Colonic mucosa (tissue), 4 donors: ENCODE measurements around the gene SPINK9. TPM values are rescaled to one million over a fixed set of nuclear protein-coding genes. Genes with fewer than 3 reads are reported as not detected.
"Not testable (repeated sequence)": the region's sequence is repeated elsewhere in the genome, so short reads cannot be mapped to it uniquely, and the experiment has no call there.

Experiments used
- DNase-seq: peaks from one replicate; pipeline ENCODE4 v3.0.0-alpha.2; 2020
- H3K27ac ChIP-seq: fragments of 200-600 bp; one replicate; pipeline ENCODE4 v1.8.0; 2021
- H3K27me3 ChIP-seq: fragments of 200-600 bp; one replicate; pipeline ENCODE4 v1.8.0; 2021
- H3K36me3 ChIP-seq: fragments of 200-600 bp; one replicate; pipeline ENCODE4 v1.8.0; 2021
- H3K4me1 ChIP-seq: fragments of 200-600 bp; one replicate; pipeline ENCODE4 v1.8.0; 2021; ENCODE audit warnings: mild to moderate bottlenecking
- H3K4me3 ChIP-seq: fragments of 200-600 bp; one replicate; pipeline ENCODE4 v1.8.0; 2021
- H3K9ac ChIP-seq, 2 donors: one replicate each; pipeline ENCODE4 v1.7.0; 2013; ENCODE audit warnings: control low read depth in 2 of 2, low read depth in 2 of 2, low read length in 2 of 2
- H3K9me3 ChIP-seq: fragments of 200-600 bp; one replicate; pipeline ENCODE4 v1.8.0; 2021
- intact Hi-C: fragments of 100-400 bp; cut with DNase I; formaldehyde crosslinking; loops from one replicate; pipeline ENCODE4 v1.14.1; 2022
- total RNA-seq, 2 donors: library from RNA; stranded (reverse); fragmentation: NEBNext Ultra II Directional in 1 of 2; extraction: Animal tissue kit (Norgen Biotek cat#: 25700) in 1 of 2; gene quantifications; one replicate each; pipeline ENCODE4 v1.2.1, GENCODE V29; 2021
- TF ChIP-seq, protein P1 (sequence below): fragments of 200-600 bp; IDR thresholded peaks from one replicate; pipeline ENCODE4 v1.8.0; 2022; ENCODE audit warnings: antibody characterized with exemption, mild to moderate bottlenecking
- donor health status: healthy.
- donor health status: DM: no; HTN: no; CAD: no.
- donor health status: DM: no; HTN: no; CAD: no.

Gene SPINK9
- total RNA-seq, 2 donors from 2014 or later = not detected

DNA sequence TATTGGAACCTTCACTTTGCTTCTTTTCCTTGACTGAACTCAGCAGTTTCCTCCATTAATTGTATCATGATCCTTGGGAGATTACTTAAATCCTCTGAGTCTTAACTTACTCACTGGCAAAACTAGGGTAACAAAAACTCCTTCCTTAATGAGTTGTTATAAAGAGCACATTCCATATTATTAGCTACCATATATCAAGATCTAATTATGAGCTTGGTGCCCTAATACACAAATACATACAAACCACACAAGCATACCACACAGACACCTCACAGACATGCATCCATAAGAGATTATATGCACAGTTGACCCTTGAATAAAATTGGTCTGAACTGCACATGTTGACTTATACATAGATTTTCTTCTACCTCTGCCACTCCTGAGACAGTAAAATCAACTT, 25.6 kb upstream of the SPINK9 start:
- Histone ChIP-seq H3K4me1 (no peaks in the 10 kb centered on the region), H3K27ac (no peak overlapping the region), H3K27me3 (no peaks in the 10 kb centered on the region), H3K4me3 (no peak overlapping the region), H3K9ac (no peak overlapping the region), H3K36me3 (no peaks in the 10 kb centered on the region), H3K9me3 (no peaks in the 10 kb centered on the region)
- TF ChIP-seq, protein P1, sequence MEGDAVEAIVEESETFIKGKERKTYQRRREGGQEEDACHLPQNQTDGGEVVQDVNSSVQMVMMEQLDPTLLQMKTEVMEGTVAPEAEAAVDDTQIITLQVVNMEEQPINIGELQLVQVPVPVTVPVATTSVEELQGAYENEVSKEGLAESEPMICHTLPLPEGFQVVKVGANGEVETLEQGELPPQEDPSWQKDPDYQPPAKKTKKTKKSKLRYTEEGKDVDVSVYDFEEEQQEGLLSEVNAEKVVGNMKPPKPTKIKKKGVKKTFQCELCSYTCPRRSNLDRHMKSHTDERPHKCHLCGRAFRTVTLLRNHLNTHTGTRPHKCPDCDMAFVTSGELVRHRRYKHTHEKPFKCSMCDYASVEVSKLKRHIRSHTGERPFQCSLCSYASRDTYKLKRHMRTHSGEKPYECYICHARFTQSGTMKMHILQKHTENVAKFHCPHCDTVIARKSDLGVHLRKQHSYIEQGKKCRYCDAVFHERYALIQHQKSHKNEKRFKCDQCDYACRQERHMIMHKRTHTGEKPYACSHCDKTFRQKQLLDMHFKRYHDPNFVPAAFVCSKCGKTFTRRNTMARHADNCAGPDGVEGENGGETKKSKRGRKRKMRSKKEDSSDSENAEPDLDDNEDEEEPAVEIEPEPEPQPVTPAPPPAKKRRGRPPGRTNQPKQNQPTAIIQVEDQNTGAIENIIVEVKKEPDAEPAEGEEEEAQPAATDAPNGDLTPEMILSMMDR = no peak
- no peak for DNase-seq
- intact Hi-C loops = no loop called here

DNA sequence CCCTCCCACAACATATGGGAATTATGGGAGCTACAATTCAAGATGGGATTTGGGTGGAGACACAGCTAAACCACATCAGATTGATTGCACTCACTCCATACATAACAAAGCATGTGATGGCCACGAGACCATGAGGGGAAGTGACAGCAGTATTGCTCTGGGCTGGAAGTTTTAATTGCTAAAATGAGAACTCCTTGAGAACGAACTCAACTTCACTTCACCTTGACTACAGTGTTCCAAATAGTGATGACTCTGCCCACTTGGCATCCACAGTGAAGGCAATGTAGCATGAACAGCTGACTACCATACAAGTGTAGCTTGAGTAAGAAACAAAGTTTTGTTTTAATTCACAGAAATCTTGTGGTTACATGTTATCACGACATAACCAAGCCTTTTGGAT, 23.9 kb upstream of the SPINK9 start:
- TF ChIP-seq, protein P1 = no peak
- H3K36me3 ChIP-seq = no peaks in the 10 kb centered on the region
- H3K4me1 ChIP-seq = no peaks in the 10 kb centered on the region
- H3K4me3 ChIP-seq = no peak overlapping the region
- H3K27ac ChIP-seq = no peak overlapping the region
- no peak for DNase-seq
- intact Hi-C loops = no loop called here
- no peaks in the 10 kb centered on the region for H3K27me3 ChIP-seq
- no peaks in the 10 kb centered on the region for H3K9me3 ChIP-seq
- H3K9ac ChIP-seq = no peak overlapping the region

DNA sequence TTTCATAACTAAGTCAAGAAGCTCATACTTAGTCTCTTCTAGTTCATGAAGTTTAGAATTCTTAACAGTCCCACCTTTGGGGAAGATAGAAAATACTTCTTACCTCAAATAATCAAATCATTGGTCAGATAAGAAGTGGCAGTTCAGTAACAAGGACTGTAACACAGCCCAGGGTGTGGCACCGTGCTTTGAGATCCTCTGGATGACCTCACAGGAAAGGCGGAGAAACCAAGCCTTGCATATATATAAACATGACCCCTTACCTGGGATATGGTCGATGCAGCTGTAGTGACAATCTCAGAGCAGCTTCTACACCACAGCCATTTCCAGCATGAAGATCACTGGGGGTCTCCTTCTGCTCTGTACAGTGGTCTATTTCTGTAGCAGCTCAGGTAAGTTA, 23.2 kb upstream of the SPINK9 start, which contains the start of gene SPINK7:
Gene SPINK7, plus strand, starts transcription at position 271 of the 400 bp plus-strand sequence. Its CDS starts 61 bp downstream, at position 332.
- DNase-seq = no peak
- intact Hi-C loops = no loop called here
- Histone ChIP-seq H3K27me3 (no peaks in the 10 kb centered on the region), H3K36me3 (no peaks in the 10 kb centered on the region), H3K9ac (no peak within 1 kb of the TSS), H3K4me3 (no peak within 1 kb of the TSS), H3K9me3 (no peaks in the 10 kb centered on the region), H3K4me1 (no peaks in the 10 kb centered on the region), H3K27ac (no peak within 1 kb of the TSS)
- TF ChIP-seq, protein P1 = no peak

DNA sequence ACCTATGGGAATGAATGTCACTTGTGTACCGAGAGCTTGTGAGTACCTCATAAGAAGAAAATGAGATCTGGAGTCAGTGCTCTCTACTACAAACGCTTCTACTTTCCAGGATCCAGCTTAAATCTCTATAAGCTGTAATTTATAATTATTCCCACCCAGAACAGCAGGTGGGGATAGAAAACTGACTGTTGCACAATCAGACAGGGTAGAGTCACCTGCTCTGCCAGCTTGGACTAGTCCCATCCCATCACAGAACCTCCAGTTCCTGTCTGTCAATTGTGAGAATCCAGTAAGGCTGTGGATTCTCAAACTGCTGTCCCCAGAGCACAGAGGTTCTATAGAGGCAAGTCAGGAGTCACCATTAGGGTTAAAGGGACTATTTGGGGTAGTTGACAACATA, 21.2 kb upstream of the SPINK9 start:
- Histone ChIP-seq H3K4me1 (no peaks in the 10 kb centered on the region), H3K27me3 (no peaks in the 10 kb centered on the region), H3K27ac (no peak overlapping the region), H3K9me3 (no peaks in the 10 kb centered on the region), H3K4me3 (no peak overlapping the region), H3K9ac (no peak overlapping the region), H3K36me3 (no peaks in the 10 kb centered on the region)
- intact Hi-C loops = no loop called here
- no peak for DNase-seq
- TF ChIP-seq, protein P1 = no peak

DNA sequence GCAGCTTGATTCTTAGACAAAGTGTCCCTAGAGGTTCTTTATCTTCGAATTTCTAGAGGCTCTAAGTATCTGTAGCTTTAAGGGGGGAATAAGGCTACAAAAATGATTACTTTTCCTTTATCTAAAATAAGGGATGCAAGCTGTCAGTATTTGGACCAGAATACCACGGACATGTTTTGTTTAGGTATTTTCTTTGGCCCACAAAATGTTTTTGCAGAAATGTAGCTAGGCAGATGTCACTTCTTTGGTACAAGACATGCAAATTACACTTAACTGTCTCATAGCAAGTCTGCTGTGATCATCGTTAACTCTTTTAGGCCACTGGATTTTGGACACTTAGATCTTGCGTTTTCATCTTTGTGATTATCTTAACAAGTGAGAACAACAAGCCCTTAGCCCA, 20.6 kb upstream of the SPINK9 start:
- no peak for DNase-seq
- Histone ChIP-seq H3K4me3 (no peak overlapping the region), H3K36me3 (no peaks in the 10 kb centered on the region), H3K9ac (no peak overlapping the region), H3K27me3 (no peaks in the 10 kb centered on the region), H3K9me3 (no peaks in the 10 kb centered on the region), H3K4me1 (no peaks in the 10 kb centered on the region), H3K27ac (no peak overlapping the region)
- TF ChIP-seq, protein P1 = no peak
- intact Hi-C loops = no loop called here

DNA sequence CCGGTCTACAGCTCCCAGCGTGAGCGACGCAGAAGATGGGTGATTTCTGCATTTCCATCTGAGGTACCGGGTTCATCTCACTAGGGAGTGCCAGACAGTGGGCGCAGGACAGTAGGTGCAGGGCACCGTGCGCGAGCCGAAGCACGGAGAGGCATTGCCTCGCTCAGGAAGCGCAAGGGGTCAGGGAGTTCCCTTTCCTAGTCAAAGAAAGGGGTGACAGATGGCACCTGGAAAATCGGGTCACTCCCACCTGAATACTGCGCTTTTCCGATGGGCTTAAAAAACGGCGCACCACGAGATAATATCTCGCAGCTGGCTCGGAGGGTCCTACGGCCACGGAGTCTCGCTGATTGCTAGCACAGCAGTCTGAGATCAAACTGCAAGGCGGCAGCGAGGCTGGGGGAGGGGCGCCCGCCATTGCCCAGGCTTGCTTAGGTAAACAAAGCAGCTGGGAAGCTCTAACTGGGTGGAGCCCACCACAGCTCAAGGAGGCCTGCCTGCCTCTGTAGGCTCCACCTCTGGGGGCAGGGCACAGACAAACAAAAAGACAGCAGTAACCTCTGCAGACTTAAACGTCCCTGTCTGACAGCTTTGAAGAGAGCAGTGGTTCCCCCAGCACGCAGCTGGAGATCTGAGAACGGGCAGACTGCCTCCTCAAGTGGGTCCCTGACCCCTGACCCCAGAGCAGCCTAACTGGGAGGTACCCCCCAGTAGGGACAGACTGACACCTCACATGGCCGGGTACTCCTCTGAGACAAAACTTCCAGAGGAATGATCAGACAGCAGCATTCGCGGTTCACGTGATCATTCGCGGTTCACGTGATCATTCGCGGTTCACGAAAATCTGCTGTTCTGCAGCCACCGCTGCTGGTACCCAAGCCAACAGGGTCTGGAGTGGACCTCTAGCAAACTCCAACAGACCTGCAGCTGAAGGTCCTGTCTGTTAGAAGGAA, 15.1 kb upstream of the SPINK9 start:
- H3K4me1 ChIP-seq, H3K36me3 ChIP-seq, H3K27ac ChIP-seq, H3K9ac ChIP-seq, H3K27me3 ChIP-seq, H3K9me3 ChIP-seq, intact Hi-C loops: not testable (repeated sequence)
- peak overlapping the region; percentile 25 for H3K4me3 ChIP-seq
- DNase-seq = peak; percentile 49
